NCI-H146 treated with DMSO at 0.1 percent for 48 hours (cell line): ENCODE data around the gene TIMP2.

Experiments used
- DNase-seq: peaks from one replicate; lab custom pipeline; 2025; ENCODE audit not compliant: unreplicated experiment; lab: John Stamatoyannopoulos, UW

Gene TIMP2

GRCh38 chr17:78819806-78820792 lies 105.1 kb downstream of the TIMP2 start:
- DNase-seq, result no peak

DNA sequence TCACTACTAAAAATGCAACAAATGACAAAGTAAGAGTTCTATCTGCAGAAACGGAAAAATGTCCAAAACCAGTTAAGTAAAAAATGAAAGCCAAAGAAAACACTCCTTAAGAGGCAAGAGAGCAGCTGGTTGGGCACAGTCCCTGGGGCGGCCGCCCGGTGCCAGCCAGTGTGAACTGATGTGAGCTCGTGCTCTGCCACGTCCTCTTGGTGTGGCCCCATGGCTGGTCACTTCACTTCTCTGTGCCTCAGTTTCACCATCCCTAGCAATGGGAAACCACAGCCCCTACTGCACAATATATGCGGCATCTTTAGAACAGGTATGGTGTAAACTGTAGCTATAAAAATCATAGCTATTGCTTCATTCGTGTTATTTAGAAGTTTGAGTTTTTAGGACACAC lies 105.8 kb downstream of the TIMP2 start:
- no peak for DNase-seq

DNA sequence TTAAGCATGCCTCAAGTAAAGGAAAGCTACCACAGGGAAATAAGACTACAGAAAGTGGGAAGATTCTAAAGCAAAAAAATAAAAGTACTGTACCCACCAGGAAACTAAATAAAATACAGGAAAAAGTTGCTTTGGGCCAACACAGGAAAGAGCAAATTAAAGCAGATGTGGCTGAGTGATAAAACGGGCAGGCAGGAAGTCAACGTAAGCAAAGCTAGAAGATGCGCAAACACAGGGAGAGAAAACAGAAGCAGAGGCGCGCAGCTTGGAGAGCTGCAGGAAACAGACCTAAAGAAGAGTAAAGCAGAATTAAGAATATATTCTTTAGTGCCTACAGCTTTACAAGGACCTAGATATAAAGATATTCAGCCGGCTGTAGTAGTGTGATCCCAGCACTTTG lies 106.3 kb downstream of the TIMP2 start:
- DNase-seq, result no peak

GRCh38 chr17:78818152-78818846 lies 106.9 kb downstream of the TIMP2 start:
- DNase-seq, result no peak

GRCh38 chr17:78817123-78817522 lies 108.1 kb downstream of the TIMP2 start:
- DNase-seq, result no peak

DNA sequence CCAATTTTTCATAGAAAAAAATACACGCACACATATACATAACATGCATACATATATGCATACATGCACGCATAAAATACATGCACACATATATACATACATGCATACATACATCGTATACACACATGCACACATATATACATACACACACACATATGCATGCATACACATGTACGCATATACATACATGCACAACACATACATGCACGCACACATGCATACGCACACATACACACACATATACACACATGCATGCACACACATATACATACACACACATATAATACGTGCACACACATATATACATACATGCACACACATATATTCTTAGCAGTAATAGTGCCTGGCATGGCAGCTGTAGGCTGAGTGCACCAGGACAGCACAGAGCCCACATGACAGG lies 109.5 kb downstream of the TIMP2 start:
- no peak for DNase-seq

- DNase-seq, result no peak
Measured at GRCh38 chr17:78812855-78813254, 112.3 kb downstream of the TIMP2 start.

- no peak for DNase-seq
Measured at GRCh38 chr17:78808163-78808562, 117.0 kb downstream of the TIMP2 start.

GRCh38 chr17:78806451-78806850 lies 118.7 kb downstream of the TIMP2 start:
- no peak for DNase-seq

- DNase-seq, result no peak
Measured at GRCh38 chr17:78805301-78805700, 119.9 kb downstream of the TIMP2 start.

DNA sequence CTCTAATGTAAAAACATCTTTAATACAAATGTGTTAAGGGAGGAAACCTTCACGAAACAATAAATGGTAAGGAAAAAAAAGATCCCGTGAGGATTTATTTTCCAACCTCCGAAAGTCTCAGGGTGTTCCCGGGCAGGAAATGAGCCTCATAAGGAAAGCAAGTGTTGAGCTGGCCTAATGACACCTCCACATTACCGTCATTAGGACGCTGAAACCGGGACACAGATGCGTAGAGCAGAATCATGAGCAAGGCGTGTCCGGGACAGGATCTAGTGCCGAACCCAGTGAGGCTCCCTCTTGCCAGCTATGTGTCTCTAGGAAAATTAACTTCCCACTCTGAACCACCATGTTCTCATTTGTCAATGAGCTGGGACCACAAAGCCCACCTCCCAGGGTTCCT lies 120.4 kb downstream of the TIMP2 start:
- no peak for DNase-seq

DNA sequence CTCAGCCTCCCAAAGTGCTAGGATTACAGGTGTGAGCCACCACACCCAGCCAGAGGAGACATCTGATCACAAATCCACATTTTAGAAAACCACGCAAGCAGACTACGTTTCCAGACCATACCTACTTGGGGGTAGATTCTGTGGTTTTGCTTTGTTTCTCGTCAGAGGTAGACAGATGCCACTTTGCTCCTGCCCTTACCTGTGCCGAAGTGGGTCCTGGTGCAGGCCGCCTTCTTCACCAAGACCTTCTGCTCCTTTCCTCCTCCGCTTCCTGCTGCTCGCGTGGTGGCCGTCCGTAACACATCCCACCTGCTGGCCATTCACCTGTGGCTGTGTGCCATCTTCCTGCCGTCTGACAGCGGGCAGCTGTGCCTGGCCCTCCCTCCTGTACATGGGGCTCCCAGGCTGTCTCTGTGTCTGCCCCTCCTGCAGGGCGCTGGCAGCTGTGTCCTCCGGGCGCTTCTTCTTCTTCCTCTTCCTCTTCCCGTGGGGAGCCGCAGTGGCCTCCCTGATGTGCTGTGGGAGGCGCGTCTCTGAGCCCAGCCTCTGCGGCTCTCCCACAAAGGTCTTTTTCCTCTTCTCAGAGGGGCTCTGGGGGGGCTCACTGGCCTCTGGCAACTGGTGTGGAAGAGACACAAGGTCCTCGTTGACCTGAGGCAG lies 121.9 kb downstream of the TIMP2 start:
- no peak for DNase-seq
